GM18505 (cell line): ENCODE results near the gene GAL.
"Not testable (repeated sequence)": the region's sequence is repeated elsewhere in the genome, so short reads cannot be mapped to it uniquely, and the experiment has no call there.

ENCODE experiments used
- ATAC-seq: cut with Tn5 transposase; IDR thresholded peaks from one replicate; pipeline ENCODE4 v1.9.1; 2021; ENCODE audit not compliant: unreplicated experiment
- POLR2A ChIP-seq: IDR thresholded peaks from 4 replicates; pipeline ENCODE4 v1.6.1; 2011; ENCODE audit warnings: borderline replicate concordance; ENCODE audit not compliant: insufficient read depth, insufficient read length; ENCODE audit errors: extremely low read depth

Gene GAL

GRCh38 chr11:68684385-68685356, at the start of gene GAL:
Gene GAL (plus strand): TSS chr11:68684544. CDS start chr11:68684924, 380 bp downstream.
- ATAC-seq: no peak
- no peak for TF ChIP-seq POLR2A

- not testable (repeated sequence) for ATAC-seq
Observed at GRCh38 chr11:68634606-68635005, 49.7 kb upstream of the GAL start.

GRCh38 chr11:68635172-68635571, 49.2 kb upstream of the GAL start:
- not testable (repeated sequence) for ATAC-seq

GRCh38 chr11:68635883-68636282, 48.5 kb upstream of the GAL start:
- not testable (repeated sequence) for ATAC-seq

GRCh38 chr11:68639322-68639721, 45.0 kb upstream of the GAL start:
- not testable (repeated sequence) for ATAC-seq

- ATAC-seq: no peak
- no peak for TF ChIP-seq POLR2A
Observed at GRCh38 chr11:68641880-68642279, 42.5 kb upstream of the GAL start.

GRCh38 chr11:68643585-68643984, 40.8 kb upstream of the GAL start:
- no peak for ATAC-seq
- TF ChIP-seq POLR2A: no peak

- no peak for ATAC-seq
- no peak for TF ChIP-seq POLR2A
Observed at GRCh38 chr11:68646832-68647231, 37.5 kb upstream of the GAL start.

GRCh38 chr11:68649851-68650555, 34.3 kb upstream of the GAL start:
- TF ChIP-seq POLR2A: no peak
- ATAC-seq: no peak

GRCh38 chr11:68650801-68651200, 33.5 kb upstream of the GAL start:
- ATAC-seq: no peak
- TF ChIP-seq POLR2A: no peak

- ATAC-seq: no peak
- no peak for TF ChIP-seq POLR2A
Observed at GRCh38 chr11:68651208-68651984, 32.9 kb upstream of the GAL start.

- TF ChIP-seq POLR2A: no peak
- no peak for ATAC-seq
Observed at GRCh38 chr11:68651985-68652682, 32.2 kb upstream of the GAL start.

- ATAC-seq: no peak
- no peak for TF ChIP-seq POLR2A
Observed at GRCh38 chr11:68652683-68653156, 31.6 kb upstream of the GAL start.
